Muscle of arm (tissue), 14 donors: ENCODE results near the gene AGER. TPM values are rescaled to one million over a fixed set of nuclear protein-coding genes. Genes with fewer than 3 reads are reported as not detected.
"Not testable (repeated sequence)": the region's sequence is repeated elsewhere in the genome, so short reads cannot be mapped to it uniquely, and the experiment has no call there.

Experiments used
- DNase-seq: peaks from one replicate; pipeline ENCODE4 v3.0.0-alpha.2; 2013
- long read RNA-seq, 11 donors: transcript quantifications; one replicate each; lab custom pipeline, GENCODE V29; 2026
- polyA plus RNA-seq, 12 donors: library from polyadenylated mRNA; unstranded; fragments of 120-200 nt; gene quantifications; one replicate each; pipeline ENCODE4 v1.2.1, GENCODE V29; 2013; ENCODE audit not compliant: insufficient read length in 12 of 12

Gene AGER
- polyA plus RNA-seq = 10 to 100 TPM in 3 of 12 donors, 1 to 10 TPM in 8, not detected in 1; 6.1 to 19.7 (median 7.5) TPM
- long read RNA-seq, donor 1, partial matches to known transcripts = 0 of 6 reads
- long read RNA-seq, donor 1, other reads (novel, unspliced or antisense) = 0 of 6 reads
- long read RNA-seq, donor 2 = 0 reads
- long read RNA-seq, donor 3 = 0 reads
- long read RNA-seq, donor 4 = 0 reads
- long read RNA-seq, donor 5, partial matches to known transcripts = 68 of 70 reads
- long read RNA-seq, donor 5, other reads (novel, unspliced or antisense) = 0 of 70 reads
- long read RNA-seq, donor 6 = 0 reads
- long read RNA-seq, donor 7, partial matches to known transcripts = 0 of 1 reads
- long read RNA-seq, donor 7, other reads (novel, unspliced or antisense) = 0 of 1 reads
- long read RNA-seq, donor 8, partial matches to known transcripts = 0 of 1 reads
- long read RNA-seq, donor 8, other reads (novel, unspliced or antisense) = 0 of 1 reads
- long read RNA-seq, donor 9, partial matches to known transcripts = 0 of 1 reads
- long read RNA-seq, donor 9, other reads (novel, unspliced or antisense) = 0 of 1 reads
- long read RNA-seq, donor 10 = 0 reads
- long read RNA-seq, donor 11 = 0 reads

DNA sequence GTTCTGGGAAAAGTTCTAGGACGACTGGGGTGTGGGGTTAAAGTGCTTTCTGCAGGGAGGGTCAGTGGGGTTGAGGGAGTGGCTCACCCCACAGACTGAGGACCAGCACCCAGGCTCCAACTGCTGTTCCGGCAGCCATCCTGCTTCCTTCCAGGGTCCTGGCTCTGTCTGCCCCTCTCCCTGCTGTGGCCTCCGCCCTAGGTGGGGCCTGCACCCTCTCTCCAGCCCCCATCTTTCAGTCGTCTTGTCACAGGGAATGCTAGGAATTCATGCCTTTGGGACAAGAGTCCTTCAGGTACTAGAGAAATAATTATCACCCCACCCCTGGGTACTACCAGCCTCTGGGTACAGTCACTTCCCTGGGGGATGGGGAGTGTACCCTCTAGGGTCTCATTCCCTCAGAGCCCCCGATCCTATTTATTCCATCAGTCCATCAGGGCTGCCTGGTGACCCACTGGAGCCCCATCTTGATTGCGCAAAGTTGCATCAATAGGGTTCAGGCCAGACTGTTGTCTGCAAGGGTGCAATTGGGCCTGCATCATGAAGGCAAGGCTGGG, at the start of gene AGER:
Gene AGER (minus strand): TSS at position 170 of the 557 bp plus-strand sequence. CDS start 31 bp downstream, at position 139.
- no peak for DNase-seq

DNA sequence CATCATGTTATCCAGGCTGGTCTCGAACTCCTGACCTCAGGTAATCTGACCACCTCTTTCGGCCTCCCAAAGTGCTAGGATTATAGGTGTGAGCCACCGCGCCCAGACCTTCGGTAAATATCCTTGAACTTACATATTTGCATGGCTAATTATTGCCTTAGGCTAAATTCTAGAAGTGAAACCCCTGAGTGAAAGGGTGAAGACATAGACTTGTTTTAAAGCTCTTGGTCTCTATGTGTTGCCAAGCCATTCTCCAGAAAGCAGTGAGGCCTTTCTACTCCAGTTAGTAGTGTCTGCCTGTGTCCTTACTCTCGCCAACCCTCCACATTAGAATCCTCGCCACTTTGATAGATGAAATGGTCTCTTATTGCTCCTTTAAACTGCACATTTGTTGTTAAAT, 42.4 kb upstream of the AGER start:
- DNase-seq = no peak

DNA sequence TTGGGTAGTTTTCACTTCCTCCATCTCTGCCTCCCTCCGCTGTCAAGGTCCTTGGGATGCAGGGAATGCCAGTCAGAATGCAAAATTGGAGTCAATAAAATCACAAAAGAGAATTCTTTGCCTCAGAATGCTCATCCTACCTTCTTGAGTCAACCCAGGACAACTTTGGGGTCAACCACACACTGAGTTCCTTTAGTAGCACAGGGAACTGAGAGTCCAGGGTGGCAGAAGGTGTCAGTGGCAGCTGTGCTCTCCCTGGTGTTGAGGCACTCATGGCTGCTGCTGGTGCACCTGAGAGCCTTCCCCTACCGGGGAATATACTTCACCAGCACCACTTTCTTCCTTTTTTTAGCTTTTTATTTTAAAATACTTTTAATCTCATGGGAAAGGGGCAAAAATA, 40.6 kb upstream of the AGER start:
- DNase-seq = no peak

DNA sequence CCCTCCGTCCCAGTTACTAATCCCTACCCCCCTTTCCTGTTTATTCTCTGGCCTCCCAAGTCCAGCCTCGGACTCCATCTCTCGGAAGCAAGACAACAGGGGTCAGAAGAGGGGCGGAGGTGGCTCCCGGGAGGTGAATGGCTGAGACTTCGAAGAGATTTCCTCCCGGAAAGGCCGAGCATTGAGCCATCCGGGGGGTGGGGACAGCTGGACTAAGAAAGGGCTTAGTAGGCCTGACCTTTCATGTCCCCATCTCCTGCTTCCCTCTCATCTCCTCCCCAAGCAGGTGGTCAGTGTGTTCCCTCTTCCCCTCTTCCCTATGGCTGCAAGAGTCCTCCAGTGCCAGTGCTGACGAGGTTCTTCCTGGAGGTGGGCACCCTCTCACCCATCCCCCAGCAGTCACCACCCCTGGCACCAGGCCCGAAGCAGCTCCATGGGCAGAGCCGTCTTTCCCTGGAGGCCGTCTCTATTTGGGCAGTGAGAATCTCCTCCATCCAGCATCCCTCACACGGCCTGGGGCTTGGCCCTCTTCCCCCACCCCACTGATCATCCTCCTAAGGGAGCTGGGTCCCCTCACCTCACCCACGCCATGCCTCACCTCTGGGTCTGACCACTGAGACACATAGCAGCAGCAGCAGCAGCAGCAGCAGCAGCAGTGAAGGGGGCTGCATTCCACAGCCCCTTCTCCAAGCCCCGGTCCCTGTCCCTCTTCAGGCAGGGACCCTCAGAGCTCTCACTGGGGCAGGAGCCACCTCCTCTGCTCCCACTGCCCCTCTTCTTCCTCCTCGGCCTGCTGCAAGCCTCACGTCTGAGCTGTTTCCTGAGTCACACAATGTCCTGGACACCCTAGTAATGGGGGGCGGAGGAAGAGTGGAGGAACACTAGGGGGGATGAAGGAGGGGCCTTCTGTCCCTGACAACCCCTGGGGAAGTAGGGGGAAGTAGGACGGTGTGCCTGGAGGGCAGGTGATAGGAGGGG, 39.5 kb upstream of the AGER start, which contains the start of gene NOTCH4:
Gene NOTCH4 (minus strand): TSS at position 810 of the 978 bp plus-strand sequence. CDS start 139 bp downstream, at position 671.
- DNase-seq = no peak

DNA sequence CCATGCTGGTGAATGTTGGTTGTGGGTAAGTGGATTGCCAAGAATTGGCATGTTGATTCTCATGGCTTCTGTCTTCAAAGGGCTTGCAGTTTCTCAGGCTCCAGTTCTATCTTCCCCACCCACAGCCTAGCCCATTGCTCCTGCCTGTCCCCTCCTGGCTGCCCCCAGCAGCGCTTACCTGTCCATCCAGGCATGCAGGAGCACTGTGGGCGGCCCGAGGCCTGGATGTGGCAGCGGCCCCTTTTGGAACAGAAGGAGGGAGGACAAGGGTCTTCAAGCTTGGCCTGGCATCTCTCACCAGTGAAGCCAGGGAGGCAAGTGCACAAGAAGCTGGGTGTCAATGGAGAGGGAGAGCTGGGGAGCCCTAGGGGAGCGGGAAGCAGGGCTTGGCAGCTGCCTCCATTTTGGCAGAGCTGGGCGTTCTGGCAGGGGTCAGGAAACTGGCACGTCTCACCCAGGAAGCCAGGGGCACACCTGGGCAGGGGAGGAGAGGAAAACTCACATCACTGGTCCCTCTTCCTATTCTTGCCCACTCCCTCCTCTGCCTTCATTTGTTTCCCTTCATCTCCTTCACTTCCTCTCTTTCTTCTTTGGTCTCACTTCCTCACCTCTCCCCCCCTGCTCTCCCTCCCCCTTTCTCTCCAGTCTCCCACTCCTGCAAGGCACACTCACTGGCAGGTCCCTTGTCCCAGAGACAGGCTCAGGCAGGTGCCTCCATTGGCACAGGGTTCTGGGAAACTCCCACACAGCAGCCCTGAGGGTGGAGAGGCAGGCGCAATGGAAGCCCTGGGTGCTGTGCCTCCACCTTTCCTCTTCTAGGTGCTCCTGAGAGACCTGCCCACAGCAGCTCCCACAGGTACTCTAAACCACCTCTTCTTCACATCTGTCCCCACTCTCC, 38.5 kb upstream of the AGER start:
- DNase-seq = no peak

DNA sequence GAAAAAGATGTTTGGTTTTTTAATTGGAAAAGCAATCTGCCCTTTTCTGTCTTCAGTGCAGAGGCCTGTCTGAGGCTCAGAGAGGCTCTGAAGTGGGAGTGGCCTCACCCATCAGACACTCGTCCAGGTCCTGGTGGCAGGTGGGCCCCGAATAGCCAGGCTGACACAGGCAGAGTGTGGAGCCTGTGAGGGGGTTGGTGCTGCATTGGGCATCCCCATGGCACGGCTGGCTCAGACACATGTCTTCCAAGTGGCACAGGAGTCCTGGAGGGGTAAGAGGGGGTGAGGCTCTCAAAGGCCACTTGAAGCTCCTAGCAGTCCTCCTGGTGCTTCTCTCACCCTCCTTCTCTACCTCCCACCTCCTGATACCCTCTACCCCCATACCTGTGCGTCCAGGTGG, 36.0 kb upstream of the AGER start:
- DNase-seq = no peak

DNA sequence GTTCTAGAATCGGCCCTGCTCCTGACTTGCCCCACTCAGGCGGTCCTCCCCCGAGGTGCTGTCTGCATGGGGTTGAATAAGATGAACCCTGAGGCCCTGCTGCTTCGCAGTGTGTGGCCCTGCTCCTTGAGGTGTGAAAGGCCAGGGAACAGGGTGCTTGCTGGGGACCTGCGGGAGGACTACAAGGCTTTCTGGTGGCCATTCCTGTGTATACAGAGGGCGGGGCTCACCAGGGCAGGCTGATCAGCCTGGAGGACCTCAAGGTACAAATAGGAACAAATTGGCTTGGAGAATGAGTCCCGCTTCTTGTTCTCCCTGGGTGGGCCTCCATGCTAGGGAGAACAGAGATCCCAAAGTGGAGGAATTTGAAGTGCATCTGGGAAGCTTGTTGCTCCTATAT, 34.1 kb upstream of the AGER start:
- no peak for DNase-seq

DNA sequence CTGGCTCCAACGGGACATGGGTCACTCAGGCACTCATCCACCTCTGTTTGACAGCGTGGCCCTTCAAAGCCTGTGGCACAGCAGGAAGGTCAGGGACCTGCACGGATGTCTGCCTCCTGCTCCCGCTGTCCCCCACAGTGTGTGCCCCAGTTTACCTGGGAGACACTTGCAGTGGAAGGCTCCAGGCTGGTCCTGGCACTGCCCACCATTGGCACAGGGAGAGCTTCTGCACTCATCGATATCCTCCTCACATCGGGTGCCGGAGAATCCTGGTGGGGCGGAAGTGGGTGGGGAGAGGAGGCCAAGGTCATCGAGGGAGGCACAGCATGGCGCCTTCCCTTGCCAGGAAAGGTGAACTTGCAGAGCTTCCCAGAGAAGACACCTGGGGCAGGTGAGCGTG, 32.9 kb upstream of the AGER start:
- no peak for DNase-seq

DNA sequence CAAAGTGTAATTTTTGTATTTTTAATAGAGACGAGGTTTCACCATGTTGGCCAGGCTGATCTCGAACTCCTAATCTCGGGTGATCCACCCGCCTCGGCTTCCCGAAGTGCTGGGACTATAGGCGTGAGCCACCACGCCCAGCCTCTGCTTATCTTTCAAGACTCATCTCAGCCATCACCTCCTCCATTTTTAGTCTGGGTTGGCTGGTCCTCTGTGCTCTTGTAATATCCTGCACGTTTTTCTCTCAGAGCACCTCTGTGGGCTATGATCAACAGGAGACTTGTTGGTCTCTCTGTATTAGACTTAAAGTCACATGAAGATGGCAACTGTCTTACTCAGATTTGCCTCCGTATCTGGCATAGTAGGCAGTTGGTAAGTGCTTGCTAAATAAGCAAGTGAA, 32.2 kb upstream of the AGER start:
- DNase-seq = no peak

DNA sequence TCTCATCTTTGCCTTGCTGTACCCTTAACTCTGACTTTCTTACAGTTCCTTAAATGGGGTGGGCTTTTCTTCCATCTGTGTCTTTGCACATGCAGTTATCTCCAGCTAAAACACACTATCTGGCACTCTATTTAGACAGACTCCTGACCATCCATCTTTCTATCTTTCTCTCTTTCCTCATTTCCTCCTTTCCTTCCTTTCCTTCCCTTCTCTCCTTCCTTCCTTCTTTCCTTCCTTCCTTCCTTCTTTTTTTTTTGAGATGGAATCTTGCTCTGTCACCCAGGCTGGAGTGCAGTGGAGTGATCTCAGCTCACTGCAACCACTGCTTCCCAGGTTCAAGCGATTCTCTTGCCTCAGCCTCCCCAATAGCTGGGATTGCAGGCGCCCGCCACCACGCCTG, 31.6 kb upstream of the AGER start:
- no peak for DNase-seq

DNA sequence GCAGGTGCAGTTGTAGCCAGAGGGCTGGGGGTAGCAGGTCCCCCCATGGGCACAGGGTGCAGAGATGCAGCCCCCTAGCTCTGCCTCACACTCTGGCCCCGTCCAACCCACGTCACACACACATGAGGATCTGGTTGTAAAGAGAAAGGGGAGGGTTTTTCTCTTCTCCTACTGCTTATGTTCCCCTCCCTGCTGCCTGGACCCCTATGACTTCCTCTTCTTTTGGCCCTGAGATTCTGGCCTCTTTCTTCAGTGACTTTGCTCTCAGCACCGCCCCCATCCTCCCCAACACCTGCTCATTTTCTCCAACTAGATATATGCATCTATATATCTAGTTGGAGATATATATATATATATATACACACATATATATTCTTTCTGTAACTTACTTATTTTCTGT, 30.1 kb upstream of the AGER start:
- DNase-seq = no peak

DNA sequence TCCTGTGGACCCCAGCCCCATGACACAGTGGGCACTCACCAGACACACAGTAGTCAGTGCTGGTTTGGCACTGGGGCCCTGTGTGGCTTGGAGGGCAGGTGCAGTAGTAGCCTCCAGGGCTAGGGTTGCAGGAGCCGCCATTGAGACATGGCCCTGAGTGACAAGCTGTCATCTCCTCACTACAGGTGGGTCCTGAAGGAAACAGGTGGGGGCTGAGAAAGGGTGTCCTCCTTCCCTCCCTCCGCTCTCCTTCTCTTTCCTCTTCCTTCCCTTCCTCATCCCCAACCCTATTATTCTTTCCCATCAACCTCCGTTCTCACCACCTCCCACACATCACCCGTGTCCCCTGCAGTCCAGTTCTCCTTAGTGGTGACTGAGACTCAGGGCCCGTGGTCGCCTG, 29.6 kb upstream of the AGER start:
- DNase-seq = no peak

DNA sequence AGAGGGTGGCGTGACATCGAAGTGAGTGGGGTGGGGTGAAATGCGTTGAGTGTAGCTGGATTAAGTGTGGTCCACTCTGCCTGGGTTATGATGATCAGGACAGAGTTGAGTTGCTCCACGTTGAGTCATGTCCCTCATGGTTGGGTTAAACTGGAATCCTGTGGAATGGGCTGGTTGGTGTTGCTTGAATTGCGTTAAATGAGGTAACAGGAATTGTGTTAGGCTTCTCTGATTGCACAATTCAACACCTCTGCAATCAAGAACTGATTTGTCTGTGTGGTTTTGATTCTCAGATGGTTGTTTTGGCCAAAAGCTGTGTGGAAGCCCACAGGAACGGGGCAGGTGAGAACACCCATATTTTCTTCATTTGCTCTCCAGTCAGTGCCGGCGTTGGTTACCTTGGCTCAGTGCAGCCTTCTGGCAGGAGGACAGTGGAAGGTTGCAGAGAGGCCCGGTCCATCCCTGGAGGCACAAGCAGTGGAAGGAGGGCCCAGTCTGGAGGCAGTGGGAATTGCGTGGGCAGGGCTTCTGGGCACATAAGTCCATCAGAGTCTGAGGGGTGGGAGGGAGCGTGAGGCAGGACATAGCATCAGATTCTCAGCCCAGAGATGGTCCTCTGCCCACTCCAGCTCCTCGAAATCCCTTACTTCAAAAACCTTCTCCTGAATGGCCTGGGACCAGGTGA, 28.2 kb upstream of the AGER start:
- DNase-seq = no peak

DNA sequence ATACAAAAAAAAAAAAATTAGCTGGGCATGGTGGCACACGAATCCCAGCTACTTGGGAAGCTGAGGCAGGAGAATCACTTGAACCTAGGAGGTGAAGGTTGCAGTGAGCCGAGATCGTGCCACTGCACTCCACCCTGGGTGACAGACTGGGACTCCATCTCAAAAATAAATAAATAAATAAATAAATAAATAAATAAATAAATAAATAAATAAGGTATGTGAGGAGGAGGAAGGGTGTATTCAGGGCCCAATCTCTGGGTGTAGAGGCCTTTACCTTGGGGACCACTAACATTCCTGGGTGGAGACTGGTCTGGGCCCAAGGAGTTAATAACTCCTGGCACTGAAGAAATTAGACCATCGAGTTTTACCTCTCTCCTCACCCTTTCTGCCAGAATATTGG, 27.4 kb upstream of the AGER start:
- not testable (repeated sequence) for DNase-seq

DNA sequence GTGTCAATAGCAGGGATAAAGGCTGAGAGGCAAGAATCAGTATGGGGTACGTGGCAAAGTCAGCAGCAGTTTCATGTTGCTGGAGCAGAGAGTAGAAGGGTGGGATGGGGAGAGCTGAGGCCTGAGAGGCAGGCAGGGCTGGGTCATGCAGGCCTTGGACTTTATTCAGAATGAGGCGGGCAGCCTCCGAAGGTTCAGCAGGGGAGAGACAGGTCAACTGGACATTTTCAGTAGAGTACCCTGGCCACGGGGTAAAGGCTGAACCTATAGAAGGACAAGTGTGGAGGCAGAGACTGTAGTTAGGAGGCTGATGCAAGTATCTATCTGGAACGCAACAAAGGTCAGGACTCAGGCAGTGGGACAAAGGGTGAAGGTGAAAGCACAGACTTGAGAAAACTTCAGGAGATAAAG, 26.1 kb upstream of the AGER start:
- no peak for DNase-seq

DNA sequence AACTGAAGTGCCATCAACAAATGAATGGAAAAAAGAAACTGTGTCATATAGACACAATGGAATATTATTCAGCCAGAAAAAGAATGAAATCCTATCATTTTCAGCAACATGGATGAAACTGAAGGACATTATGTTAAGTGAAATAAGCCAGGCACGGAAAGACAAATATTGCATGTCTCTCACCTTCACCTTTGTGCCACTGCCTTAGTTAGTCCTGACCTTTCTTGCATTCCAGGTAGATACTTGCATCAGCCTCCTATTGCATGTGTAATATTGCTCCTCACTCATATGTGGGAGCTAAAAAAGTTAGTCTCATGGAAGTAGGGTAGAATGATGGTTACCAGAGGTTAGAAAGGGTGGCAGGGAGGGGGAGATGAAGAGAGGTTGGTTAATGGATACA, 24.9 kb upstream of the AGER start:
- no peak for DNase-seq

DNA sequence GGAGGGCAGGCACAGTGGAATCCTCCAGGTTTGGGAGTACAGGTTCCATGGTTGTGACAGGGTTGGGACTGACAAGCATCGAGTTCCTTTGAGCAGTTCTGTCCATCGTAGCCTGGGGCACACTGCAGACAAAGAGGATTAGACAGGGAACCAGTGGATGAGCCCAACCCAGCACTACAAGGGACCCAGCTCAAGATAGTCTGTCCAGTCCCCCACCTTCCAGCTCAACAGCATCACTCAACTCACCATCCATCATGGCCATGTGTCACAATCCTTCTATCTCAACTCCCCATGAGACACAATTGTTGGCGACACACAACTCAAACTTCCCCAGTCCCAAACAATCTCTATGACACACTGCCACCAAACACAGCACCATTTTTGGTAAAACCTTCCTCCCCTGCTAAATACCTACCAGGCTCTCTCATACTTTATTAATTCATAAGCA, 20.2 kb upstream of the AGER start:
- DNase-seq = no peak

DNA sequence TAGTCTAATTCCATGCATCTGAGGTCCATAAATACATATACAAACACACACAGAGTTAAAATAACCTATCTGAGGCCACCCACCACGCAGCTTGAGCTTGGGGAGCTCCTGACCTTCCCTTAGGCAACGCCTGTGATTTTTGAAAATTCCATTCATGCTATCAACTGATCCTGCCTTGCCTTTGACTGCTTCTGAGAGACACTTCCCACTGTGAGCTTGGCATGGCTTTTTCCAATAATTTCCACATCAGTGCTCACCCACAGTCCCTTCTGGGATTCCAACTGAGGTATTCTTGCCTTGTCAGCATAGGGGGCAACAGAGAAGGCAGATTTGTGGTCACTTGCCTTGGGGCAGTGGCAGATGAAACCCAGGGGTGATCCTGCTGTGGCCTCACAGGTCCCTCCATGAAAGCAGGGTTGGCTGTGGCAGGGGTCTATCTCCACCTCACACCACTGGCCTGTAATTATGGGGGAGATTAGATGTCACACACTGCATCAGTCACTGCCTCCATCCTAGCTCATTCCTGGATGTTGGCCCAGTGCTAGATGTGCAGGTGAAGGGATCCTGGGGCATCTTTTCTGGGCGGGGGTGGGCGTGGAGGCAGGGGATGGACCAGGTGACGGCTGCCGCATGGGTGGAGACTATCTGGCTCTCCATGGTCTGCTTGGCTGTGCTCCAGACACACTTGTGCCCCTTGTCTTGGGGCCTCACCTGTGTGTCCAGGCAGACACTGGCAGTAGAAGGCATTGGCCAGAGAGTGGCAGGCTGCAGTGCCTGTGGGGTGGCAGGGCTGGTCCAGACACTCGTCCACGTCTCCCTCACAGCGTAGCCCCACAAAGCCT, 19.6 kb upstream of the AGER start:
- no peak for DNase-seq

DNA sequence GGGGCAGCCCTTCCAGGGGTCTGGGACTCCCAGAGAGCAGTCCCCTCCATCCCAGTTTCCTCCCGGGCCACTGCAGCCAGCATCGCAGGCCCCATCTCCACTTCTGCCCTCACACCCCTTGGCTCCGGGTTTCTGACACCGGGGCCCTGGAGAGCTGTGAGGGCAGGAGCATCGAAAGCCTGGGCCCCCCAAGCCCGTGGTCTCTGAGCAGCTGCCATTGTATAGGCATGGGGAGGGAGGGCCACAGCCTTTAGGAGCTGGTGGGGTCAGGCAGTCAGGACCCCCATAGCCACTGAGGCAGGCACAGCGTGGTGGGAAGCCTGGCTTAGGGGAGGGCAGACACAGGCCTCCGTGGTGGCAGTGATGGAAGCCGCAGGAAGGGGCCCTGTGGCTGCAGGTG, 18.1 kb upstream of the AGER start:
- no peak for DNase-seq
